ENCODE results near the gene RAB37.
A peak's percentile ranks its signal among the peaks of the same experiment; 100 is the strongest.

Gene RAB37

GRCh38 chr17:74733365-74734122 is 3.5 kb upstream of the RAB37 start:
- FAIRE-seq, result peak; percentile 97

DNA sequence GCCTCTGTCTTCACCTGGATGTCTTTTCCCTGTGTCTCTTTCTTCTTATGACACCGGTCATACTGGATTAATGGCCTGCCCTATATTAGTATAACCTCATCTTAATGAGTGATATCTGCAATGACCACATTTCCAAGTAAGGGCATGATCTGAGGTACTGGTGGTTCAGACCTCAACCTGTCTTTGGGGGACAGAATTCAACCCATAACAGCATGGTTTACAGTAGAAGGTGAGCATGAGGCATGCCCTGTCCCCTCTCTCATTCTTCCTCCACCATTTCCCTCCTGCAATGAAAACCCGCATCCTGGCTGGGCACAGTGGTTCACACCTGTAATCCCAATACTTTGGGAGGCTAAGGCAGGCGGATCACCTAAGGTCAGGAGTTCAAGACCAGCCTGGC is 2.8 kb upstream of the RAB37 start:
- TF ChIP-seq POLR2AphosphoS5 (IDR thresholded peaks at IDR 0.05; ENCODE audit: low read depth, low read length), result no peak
- no peak for TF ChIP-seq POU2F2 (IDR thresholded peaks at IDR 0.05; ENCODE audit: low read depth, low read length)
- no peak for TF ChIP-seq TAF1 (IDR thresholded peaks at IDR 0.05; ENCODE audit: low read depth, low read length)
- no peak for TF ChIP-seq SPI1 (IDR thresholded peaks at IDR 0.05; ENCODE audit: low read depth, low read length)
- no peak for TF ChIP-seq PAX5 (IDR thresholded peaks at IDR 0.05; ENCODE audit: insufficient read depth, low read length, severe bottlenecking)
- no peak for TF ChIP-seq POLR2A (IDR thresholded peaks at IDR 0.05; ENCODE audit: low read depth, low read length)
- DNase-seq (ENCODE audit: insufficient read length, low spot score), result no peak
- no peak for FAIRE-seq

More at GRCh38 chr17:74733365-74734122, 3.5 kb upstream of the RAB37 start:
- DNase-seq (ENCODE audit: insufficient read length, low spot score), result no peak
- TF ChIP-seq SPI1 (IDR thresholded peaks at IDR 0.05; ENCODE audit: low read depth, low read length), result no peak
- no peak for TF ChIP-seq TAF1 (IDR thresholded peaks at IDR 0.05; ENCODE audit: low read depth, low read length)
- TF ChIP-seq POU2F2 (IDR thresholded peaks at IDR 0.05; ENCODE audit: low read depth, low read length), result no peak

GRCh38 chr17:74737299-74738050 is 419 bp downstream of the RAB37 start:
- TF ChIP-seq SPI1 (IDR thresholded peaks at IDR 0.05; ENCODE audit: low read depth, low read length), result no peak
- no peak for TF ChIP-seq TAF1 (IDR thresholded peaks at IDR 0.05; ENCODE audit: low read depth, low read length)
- FAIRE-seq, result peak; percentile 73
- no peak for DNase-seq (ENCODE audit: insufficient read length, low spot score)

GRCh38 chr17:74738051-74738996 is 1.3 kb downstream of the RAB37 start:
- TF ChIP-seq POLR2A (IDR thresholded peaks at IDR 0.05; ENCODE audit: low read depth, low read length) (peak; percentile 48; the same call in 1 of the 2 replicates), PAX5 (IDR thresholded peaks at IDR 0.05; ENCODE audit: insufficient read depth, low read length, severe bottlenecking) (no peak), TAF1 (IDR thresholded peaks at IDR 0.05; ENCODE audit: low read depth, low read length) (peak; percentile 60; the same call in 1 of the 2 replicates), POLR2AphosphoS5 (IDR thresholded peaks at IDR 0.05; ENCODE audit: low read depth, low read length) (no peak), SPI1 (IDR thresholded peaks at IDR 0.05; ENCODE audit: low read depth, low read length) (no peak), POU2F2 (IDR thresholded peaks at IDR 0.05; ENCODE audit: low read depth, low read length) (peak; percentile 47; the same call in 1 of the 2 replicates)
- DNase-seq (ENCODE audit: insufficient read length, low spot score), result no peak
- FAIRE-seq, result peak; percentile 94

GRCh38 chr17:74739227-74739831 is 2.3 kb downstream of the RAB37 start:
- FAIRE-seq (no peak), DNase-seq (ENCODE audit: insufficient read length, low spot score) (no peak)
- TF ChIP-seq POLR2A (IDR thresholded peaks at IDR 0.05; ENCODE audit: low read depth, low read length), result no peak
- no peak for TF ChIP-seq SPI1 (IDR thresholded peaks at IDR 0.05; ENCODE audit: low read depth, low read length)
- TF ChIP-seq POU2F2 (IDR thresholded peaks at IDR 0.05; ENCODE audit: low read depth, low read length), result no peak
- no peak for TF ChIP-seq PAX5 (IDR thresholded peaks at IDR 0.05; ENCODE audit: insufficient read depth, low read length, severe bottlenecking)
- TF ChIP-seq TAF1 (IDR thresholded peaks at IDR 0.05; ENCODE audit: low read depth, low read length), result no peak
- no peak for TF ChIP-seq POLR2AphosphoS5 (IDR thresholded peaks at IDR 0.05; ENCODE audit: low read depth, low read length)

- FAIRE-seq, result no peak
- TF ChIP-seq POU2F2 (IDR thresholded peaks at IDR 0.05; ENCODE audit: low read depth, low read length), result no peak
- no peak for TF ChIP-seq POLR2AphosphoS5 (IDR thresholded peaks at IDR 0.05; ENCODE audit: low read depth, low read length)
- no peak for TF ChIP-seq TAF1 (IDR thresholded peaks at IDR 0.05; ENCODE audit: low read depth, low read length)
- TF ChIP-seq SPI1 (IDR thresholded peaks at IDR 0.05; ENCODE audit: low read depth, low read length), result no peak
- TF ChIP-seq PAX5 (IDR thresholded peaks at IDR 0.05; ENCODE audit: insufficient read depth, low read length, severe bottlenecking), result no peak
- TF ChIP-seq POLR2A (IDR thresholded peaks at IDR 0.05; ENCODE audit: low read depth, low read length), result no peak
Observed at GRCh38 chr17:74740173-74740572, 3.1 kb downstream of the RAB37 start.

DNA sequence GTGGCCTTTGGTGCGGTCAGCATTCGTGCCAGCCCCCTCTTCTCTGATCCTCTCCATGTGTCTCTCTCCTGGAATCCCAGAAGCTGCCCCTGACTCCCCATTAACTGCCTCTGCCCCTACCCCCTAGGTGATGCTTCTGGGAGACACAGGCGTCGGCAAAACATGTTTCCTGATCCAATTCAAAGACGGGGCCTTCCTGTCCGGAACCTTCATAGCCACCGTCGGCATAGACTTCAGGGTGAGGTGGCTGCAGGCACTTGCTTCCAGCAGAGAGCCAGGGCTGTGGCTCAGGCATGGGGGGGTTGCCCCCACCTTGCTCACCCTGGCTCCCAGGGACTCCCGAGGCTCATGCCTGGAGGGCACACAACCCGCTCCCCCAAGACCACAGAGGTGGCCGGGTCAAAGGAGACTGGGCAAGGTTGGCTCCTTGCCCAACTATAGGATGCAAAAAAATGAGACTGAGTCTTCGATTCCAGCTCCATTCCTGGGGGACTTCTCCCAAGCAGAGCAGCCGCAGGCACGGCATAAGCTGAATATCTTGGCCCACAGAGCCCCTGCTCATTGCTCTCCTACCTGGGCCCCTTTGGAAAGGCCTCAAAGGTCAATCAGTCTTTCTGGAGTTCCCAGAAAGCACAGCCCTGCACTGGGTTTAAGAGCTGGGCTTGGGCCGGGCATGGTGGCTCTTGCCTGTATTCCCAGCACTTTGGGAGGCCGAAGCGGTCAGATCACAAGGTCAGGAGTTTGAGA is 3.8 kb downstream of the RAB37 start:
- no peak for TF ChIP-seq SPI1 (IDR thresholded peaks at IDR 0.05; ENCODE audit: low read depth, low read length)
- no peak for TF ChIP-seq POU2F2 (IDR thresholded peaks at IDR 0.05; ENCODE audit: low read depth, low read length)
- no peak for TF ChIP-seq PAX5 (IDR thresholded peaks at IDR 0.05; ENCODE audit: insufficient read depth, low read length, severe bottlenecking)
- TF ChIP-seq POLR2A (IDR thresholded peaks at IDR 0.05; ENCODE audit: low read depth, low read length), result no peak
- no peak for TF ChIP-seq TAF1 (IDR thresholded peaks at IDR 0.05; ENCODE audit: low read depth, low read length)
- no peak for TF ChIP-seq POLR2AphosphoS5 (IDR thresholded peaks at IDR 0.05; ENCODE audit: low read depth, low read length)
- DNase-seq (ENCODE audit: insufficient read length, low spot score) (no peak), FAIRE-seq (no peak)

More at GRCh38 chr17:74740173-74740572, 3.1 kb downstream of the RAB37 start:
- no peak for DNase-seq (ENCODE audit: insufficient read length, low spot score)

GRCh38 chr17:74742153-74742515 is 5.1 kb downstream of the RAB37 start:
- TF ChIP-seq POLR2AphosphoS5 (IDR thresholded peaks at IDR 0.05; ENCODE audit: low read depth, low read length), result no peak
- no peak for TF ChIP-seq POU2F2 (IDR thresholded peaks at IDR 0.05; ENCODE audit: low read depth, low read length)
- TF ChIP-seq PAX5 (IDR thresholded peaks at IDR 0.05; ENCODE audit: insufficient read depth, low read length, severe bottlenecking), result no peak
- no peak for TF ChIP-seq TAF1 (IDR thresholded peaks at IDR 0.05; ENCODE audit: low read depth, low read length)
- TF ChIP-seq POLR2A (IDR thresholded peaks at IDR 0.05; ENCODE audit: low read depth, low read length), result no peak
- no peak for TF ChIP-seq SPI1 (IDR thresholded peaks at IDR 0.05; ENCODE audit: low read depth, low read length)
- no peak for DNase-seq (ENCODE audit: insufficient read length, low spot score)

More at GRCh38 chr17:74742153-74742515, 5.1 kb downstream of the RAB37 start:
- FAIRE-seq, result peak; percentile 93

All from GM12891 (cell line).